GM12872 (cell line): ENCODE results near the gene WNK3.

ENCODE experiments used
- TF ChIP-seq, protein P1 (sequence below): IDR thresholded peaks from 3 replicates; pipeline ENCODE4 v1.5.1; 2011; ENCODE audit warnings: low read depth, mild to moderate bottlenecking, low read length, moderate library complexity; ENCODE audit not compliant: insufficient read depth

WNK3 gene

DNA sequence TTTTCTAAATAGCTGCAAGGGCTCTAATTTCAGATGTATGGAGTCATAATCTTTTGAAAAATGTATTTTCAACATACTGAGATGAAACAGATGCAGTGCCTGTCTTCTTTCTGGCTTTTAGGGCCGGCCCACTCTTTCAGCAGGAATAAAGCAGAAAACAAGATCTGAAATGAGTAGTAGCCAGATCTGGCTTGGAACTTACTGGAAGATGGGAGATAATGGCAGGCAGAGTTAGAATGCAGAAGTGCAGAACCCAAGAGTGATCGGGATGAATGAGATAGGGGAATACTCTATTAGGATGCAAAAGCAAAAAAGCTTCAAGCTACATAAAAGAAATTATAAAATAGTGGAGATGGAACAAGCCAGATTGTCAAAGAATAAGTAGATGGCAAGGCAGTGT, 173.4 kb downstream of the WNK3 start:
- TF ChIP-seq, protein P1, sequence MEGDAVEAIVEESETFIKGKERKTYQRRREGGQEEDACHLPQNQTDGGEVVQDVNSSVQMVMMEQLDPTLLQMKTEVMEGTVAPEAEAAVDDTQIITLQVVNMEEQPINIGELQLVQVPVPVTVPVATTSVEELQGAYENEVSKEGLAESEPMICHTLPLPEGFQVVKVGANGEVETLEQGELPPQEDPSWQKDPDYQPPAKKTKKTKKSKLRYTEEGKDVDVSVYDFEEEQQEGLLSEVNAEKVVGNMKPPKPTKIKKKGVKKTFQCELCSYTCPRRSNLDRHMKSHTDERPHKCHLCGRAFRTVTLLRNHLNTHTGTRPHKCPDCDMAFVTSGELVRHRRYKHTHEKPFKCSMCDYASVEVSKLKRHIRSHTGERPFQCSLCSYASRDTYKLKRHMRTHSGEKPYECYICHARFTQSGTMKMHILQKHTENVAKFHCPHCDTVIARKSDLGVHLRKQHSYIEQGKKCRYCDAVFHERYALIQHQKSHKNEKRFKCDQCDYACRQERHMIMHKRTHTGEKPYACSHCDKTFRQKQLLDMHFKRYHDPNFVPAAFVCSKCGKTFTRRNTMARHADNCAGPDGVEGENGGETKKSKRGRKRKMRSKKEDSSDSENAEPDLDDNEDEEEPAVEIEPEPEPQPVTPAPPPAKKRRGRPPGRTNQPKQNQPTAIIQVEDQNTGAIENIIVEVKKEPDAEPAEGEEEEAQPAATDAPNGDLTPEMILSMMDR, result no peak

DNA sequence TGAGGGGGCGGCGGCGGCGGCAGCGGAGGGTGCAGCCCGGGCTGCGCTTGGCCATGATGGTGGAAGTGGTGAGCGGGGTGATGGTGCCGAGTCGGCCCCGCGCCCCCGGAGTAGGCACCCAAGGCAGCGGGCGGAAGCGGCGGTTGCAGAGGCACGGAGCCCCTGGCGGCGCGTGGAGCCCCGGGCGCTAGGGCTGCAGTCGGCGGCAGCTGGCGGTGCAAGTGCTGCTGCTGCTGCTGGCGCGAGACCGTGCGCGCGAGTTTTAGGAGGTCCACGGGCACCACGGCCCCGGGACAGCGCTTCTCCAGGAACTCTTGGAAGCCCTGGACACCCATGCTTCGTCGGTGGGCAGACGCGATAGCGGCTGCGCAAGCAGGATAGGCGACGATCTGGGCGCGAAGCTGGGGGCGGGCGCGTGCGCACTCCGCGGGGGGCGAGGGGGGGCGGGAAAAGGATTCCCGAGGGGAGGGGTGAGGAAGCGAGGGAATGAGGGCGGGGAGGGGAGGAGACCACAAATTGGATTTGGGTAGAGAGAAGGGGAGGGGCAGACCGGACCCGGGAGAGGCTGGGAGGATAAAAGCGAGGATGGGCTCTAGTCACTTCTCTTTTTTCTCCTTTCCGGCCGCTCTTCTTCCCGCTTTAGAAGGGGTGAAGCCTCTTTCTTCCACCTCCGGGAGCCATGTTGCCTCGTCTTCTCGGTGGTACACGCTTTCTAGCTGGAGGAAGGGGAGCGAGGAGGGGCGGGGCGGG, 174.8 kb downstream of the WNK3 start, which contains the start of gene FAM120C:
FAM120C (minus strand) TSS at position 391 of the 750 bp plus-strand sequence; CDS start at position 335, 56 bp downstream.
- TF ChIP-seq, protein P1, result no peak

DNA sequence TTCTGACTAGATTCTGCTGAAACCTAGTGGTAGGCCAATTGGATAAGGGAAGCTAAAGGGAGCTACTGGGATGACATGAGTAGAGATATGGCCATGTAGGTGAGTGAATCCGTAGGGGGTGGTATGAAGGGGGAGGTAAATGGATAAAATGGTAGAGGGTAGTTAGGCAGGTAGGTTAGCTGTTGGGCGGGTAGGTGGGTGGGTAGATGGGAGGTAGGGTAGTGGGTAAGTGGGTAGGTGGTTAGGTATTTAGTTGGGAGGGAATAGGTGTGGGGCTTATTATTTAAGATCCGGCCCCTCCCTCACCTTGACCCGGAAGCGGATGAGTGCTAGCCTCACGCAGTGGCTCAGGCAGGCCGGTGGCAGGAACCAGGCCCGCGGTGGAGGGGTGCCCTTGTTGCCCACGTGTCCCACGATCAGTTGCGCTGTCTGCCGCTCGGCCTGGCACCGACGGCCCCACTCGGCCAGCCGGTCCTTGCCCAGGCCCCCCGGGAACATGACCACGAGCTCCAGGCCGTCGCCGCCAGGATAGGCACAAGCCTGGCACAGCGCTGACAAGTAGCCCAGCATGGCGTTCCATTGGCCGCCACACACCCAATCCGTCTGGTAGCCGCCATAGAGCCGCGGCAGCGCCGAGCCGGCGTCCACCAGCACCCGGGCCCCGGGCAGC, 175.5 kb downstream of the WNK3 start:
- TF ChIP-seq, protein P1, result no peak

DNA sequence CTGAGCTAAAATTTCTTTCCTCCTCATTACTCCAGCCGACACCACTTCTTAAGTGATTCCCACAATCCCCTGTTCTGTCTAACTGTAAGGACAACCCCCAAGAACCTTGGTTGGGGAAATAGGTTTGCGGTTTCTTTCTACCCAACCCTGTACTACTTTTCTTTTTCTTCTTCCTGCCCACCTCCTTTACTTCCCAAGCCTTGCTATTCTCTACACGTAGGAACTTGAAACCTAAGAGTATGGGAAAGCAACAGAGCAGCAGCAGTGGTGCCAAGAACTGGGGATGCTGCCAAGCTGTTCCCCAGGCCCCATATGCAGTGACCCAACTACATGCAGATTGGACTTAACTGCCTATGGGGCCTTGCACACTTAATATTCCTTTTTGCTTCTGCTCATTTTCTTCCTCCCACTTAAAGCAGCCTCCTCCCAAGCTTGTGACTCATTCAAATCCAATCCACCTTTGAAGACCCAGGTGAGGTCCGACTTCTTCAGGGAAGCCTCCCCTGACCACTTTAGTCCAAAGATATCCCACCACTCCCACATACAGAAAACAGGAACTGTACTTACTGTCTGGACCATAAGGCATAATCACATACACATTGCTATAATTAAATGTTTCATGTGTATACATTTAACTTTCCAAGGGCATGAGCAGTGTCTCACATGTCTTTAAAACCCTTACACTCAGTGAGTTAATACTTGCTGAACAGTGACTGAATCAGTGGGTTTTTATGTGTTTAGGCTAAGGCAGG, 176.5 kb downstream of the WNK3 start:
- TF ChIP-seq, protein P1, result no peak

GRCh38 chrX:54180403-54180802, 177.4 kb downstream of the WNK3 start:
- TF ChIP-seq, protein P1, result no peak

DNA sequence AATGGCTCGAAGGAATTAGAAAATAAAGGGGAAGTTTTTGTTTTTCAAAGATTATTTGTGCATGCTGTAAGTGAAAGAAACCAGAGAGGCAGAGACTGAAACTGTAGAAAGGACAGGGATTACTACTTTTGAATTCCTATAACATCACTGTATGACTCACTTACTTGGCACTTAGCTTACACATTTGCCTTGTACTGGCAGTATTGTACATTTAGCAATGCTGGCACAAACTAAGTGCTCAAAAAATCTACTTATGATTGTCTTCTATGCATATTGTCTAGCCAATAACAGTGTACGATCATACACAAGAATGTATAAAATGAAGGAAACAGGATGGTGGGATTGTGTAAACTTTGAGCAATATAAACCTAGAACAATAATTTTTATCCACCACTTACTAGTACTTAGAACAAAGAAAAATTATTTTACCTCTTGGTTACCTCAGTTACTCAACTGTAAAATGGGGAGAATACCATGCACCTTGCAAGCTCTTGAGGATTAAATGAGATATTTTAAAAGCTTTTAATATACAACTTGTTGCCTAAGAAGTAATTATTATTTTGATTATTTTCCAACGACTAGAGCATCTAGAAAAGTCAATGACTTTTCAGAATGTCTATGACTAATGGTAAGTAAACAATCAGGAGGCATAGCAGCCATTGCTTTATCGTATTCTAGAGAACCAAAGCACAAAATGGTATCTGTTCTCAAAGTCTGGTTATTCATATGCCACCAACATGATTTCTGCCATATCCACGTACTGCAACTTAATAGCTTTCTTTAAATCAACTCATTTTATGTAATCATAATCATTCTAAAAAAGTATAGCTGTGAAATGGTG, 179.5 kb downstream of the WNK3 start:
- TF ChIP-seq, protein P1, result no peak
